GM19035 (cell line): Measurements from ENCODE around the gene GNPTAB.

Source experiments
- ATAC-seq: cut with Tn5 transposase; IDR thresholded peaks from one replicate; pipeline ENCODE4 v1.9.1; 2021; ENCODE audit not compliant: unreplicated experiment

GNPTAB gene

DNA sequence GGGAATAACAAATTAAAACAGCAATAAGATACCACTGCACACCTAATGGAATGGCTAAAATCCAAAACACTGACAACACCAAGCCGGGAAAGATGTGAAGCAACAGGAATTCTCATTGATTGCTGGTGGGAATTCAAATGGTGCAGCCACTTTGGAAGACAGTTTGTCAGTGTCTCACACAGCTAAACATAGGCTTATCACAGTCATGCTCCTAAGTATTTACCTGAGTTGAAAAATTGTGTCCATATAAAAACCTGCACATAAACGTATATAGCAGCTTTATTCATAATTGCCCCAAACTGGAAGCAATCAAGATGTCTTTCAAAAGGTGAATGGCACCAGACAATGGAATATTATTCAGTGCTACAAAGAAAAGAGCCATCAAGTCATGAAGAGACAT lies 21.6 kb downstream of the GNPTAB start:
- no peak for ATAC-seq

DNA sequence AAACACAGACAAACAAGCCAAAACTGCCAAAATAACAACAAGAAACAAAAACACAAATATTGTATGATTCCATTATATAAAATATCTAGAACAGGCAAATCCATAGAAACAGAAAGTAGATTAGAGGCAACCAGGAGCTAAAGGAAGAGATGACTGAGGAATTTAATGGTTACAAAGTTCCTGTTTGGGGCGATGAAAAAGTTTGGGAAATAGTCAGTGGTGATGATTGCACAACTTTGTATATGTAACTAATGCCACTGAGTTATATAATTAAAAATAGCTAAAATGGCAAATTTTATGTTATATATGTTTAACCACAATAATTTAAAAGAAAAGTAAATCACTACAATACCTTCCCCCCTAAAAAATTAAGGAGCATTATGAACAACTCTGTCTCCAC lies 24.5 kb downstream of the GNPTAB start:
- ATAC-seq = no peak

DNA sequence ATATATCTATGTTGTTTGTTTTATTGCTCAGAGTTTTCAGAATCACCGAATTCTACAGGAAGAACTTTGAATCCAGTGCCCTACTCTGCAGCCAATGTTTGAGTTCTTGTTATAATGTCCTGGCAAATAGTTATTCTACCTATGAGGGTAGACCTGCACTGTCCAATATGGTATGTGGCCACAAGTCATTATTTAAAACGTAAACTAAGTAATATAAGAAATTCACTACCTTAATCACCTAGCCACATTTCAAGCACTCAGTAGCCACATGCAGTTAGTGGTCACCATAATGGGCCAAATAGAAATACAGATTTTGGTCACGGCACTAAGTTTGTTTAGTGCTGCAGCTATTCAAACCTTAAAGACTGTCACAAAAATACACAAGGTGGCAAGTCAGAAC lies 26.4 kb downstream of the GNPTAB start:
- ATAC-seq = no peak

DNA sequence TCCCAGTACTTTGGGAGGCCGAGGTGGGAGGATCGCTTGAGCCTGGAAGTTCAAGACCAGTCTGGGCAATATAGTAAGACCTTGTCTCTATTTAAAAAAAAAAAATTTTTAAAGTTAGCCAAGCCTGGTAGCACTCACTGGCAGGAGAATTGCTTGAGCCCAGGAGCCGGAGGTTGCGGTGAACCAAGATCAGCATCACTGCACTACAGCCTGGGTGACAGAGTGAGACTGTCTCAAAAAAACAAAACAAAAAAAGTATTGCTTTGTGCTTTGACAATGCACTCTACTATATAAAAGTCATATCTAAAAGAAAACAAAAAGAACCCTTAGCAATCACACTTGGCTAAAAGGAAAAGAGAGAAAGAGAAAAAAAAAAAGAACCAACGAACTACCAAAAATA lies 26.8 kb downstream of the GNPTAB start:
- ATAC-seq = no peak

DNA sequence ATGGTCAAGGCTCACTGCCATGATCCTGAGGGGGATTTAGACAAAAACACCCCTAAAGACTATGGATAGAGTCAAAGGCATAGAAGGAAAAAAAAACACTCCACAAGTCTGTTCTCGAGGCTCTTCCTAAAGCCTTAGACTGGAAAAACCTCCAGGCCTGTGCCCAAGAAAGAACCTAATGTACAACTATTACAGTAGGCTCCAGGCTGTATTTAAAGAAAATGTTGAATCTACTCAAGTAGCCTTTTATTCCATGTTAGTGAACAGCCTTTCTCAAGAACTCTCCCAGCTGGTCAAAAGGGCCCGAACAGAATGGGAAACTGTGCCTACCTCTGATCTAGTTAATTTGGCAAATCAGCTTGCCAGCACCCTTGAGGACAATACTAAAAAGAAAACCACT lies 28.3 kb downstream of the GNPTAB start:
- no peak for ATAC-seq

DNA sequence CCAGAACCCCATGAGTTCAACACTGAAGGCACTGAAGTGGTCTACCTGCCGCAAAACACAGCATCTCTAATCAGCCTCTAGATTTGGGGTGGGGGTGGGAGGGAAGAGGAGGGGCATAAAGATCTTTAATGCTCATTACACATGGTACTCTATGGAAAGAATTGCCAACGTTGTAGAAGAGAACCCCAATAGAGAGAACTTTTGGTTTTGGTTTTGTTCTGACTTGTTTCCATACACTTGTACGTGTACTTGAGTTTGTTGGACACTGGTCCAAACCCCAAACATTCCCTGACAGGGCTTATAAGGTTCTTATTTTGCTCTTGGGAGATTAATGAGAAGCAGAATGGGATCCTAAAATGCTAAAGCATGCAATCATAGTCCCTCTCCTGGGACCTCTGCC lies 31.0 kb downstream of the GNPTAB start:
- ATAC-seq = no peak

DNA sequence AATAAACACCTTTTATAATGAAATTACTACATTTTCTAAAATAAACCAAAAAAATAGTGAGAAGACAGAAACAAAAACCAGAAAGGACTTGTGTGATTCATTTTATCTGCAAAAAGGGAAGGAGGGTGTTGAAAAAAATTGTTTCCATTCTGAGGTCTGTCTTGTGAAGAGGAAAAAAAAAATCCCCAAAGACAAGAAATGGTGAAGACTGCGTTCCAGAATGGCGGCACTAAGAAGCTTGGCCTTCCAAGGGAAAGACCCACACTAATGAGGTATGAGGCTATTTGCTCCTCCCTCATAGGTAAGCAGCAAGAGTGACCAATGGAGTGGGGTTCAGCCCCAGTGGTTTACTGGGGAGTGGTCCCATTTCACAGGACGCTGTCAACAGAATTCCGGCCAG lies 35.0 kb downstream of the GNPTAB start:
- no peak for ATAC-seq

DNA sequence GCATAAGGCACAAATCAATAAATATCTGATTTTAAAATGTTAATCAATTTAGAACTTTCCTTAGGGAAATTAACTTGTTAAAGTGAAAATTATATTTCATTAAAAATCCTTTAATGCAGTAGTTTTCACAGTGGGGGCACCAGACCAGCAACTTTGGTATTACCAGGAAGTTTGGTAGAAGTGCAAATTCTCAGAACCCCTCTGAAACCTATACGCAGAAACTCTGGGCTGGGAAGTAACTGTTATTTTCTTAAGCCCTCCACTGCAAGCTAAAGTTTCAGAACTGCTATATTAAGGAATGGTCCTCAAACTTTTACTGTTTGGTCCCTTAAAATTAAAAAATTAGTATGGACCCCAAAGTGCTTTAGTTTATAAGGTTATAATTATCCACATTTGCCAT lies 35.7 kb downstream of the GNPTAB start:
- ATAC-seq = no peak

DNA sequence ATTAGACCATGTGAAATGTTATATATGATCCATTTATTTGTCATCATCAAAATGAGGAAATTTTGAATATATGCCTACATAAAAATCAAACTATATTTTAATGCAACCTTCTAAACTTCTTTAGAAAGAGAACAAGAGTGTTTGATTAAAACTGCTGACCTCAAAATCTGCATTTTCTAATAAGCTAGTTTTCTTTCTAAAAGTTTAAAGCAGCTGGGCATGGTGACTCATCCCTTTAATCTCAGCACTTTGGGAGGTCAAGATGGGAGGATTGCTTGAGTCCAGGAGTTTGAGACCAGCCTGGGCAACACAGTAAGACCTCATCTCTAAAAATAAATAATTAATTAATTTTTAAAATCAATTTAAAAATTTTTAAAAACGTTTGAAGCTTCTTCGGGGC lies 36.2 kb downstream of the GNPTAB start:
- no peak for ATAC-seq

DNA sequence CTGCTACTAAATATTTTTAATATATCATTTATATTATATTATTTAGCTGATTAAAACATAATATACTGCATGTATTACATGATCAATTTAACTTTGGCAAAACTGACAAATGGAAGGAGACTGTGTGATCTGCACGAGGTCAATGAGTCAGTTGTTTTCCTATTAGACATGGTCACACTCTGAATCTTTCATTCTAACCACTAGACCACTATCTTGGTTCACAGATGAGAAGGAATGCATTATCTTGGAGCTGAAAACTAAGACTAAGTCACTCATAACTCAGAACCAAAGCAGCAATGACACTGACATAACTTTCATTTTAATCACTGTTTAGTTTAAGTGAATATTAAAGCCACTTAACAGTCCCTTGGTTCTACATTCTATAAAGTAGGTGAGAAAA lies 37.4 kb downstream of the GNPTAB start:
- peak; percentile 62 for ATAC-seq

DNA sequence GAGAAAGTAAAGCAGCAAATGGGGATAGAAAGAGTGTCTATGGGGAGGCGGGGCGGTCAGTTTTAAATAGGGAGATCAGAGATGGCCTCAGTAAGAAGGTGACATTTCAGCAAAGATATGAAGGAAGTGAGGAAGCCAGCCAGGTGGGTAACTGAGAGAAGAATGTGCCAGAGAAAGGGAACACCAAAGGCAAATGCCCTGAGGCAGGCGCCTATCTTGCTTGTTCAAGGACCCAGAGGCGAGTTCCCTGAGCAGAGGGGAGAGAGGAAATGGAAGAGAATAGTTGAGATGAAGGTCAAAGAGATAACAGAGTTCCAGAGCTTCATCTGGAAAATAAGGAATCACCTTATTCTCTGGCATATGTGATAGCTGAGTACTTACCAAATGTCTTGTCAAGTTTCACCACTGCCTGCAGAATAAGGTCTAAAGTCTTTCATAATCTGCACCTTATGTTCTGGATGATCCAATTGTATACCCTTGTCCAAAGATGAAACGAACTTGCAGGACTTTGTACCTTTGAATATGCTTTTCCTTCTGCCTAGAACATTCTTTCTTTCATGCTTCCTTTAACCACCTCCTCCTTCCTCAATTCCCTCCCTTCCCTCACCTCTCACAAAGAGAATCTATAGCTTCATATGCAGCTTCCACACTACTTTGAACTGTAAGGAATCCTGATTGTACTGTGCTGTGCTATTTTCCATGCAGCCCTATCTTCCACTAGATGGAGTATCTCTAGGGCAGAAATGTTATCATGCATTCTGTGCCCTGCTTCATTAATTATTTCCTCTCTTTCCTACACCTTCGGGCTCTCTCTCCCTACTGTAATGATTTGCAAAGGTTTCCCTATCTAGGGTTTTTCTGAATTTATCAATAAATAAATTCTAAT lies 38.5 kb downstream of the GNPTAB start:
- ATAC-seq = no peak

DNA sequence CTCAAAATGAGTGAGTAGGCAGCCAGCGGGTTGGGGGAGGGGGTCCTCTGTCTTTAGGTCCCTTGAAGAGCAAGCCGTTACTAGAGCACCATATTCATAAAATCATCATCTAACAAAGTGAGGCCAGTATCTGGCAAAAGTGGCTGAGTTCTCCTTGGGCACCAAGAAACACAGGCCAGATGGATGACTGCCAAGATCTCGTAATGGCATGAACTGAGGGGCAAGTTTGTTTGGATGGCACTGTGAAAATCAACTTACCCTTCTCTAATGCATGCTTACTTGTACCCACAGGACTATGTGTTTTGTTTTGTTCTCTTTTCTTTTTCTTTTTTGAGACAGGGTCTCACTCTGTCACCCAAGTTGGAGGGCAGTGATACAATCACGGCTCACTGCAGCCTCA lies 41.6 kb downstream of the GNPTAB start:
- no peak for ATAC-seq

DNA sequence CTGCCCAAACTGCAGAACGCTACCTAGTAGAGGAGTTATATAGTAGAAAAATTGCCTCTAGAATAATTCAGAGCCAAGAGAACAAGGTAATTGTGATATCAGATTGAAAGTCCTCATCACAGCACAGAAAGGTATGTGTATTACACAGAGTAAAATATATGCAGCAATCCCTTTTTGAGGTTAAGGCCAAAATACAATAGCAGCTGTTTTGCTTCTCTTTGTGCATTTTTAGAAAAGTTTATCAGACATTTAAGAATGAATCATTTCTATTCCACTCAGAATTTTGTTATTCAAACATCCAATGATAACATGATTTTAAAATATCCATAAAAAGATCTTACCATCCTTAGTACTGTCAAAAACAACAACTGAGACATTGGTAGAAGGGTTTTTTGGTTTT lies 45.1 kb downstream of the GNPTAB start:
- no peak for ATAC-seq

DNA sequence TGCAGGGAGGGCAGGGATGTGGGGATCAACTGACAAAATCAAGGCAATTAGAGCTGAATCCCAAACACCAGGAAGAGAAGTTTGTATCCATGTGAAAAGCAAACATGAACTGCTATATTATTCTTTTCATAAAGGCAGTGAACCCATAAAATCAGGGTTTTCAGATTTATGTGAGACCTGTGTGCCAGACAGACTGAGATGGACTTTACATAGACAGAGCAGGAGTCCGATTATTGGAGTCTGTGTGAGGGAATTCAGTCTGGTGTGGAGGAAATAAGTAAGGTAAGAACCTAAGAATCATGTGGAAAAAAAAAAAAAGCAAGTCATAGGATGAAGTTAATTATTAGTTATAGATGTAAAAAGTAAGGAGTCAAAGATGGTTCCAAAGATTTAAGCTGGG lies 46.4 kb downstream of the GNPTAB start:
- no peak for ATAC-seq

DNA sequence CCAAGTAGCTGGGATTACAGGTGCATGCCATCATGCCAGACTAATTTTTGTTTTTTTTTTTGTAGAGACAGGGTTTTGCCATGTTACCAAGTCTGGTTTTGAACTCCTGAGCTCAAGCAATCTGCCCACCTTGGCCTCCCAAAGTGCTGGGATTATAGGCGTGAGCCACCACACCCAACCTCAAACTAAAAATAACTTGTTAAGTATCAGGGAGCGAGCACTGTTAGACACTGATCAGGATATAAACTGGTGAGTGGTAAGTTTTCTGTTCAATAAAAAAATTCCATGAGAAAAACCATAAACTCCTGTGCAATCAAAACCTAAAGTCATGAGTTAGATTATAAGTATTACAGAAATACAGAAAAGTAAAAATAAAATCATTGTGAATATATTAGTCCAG lies 46.9 kb downstream of the GNPTAB start:
- no peak for ATAC-seq

DNA sequence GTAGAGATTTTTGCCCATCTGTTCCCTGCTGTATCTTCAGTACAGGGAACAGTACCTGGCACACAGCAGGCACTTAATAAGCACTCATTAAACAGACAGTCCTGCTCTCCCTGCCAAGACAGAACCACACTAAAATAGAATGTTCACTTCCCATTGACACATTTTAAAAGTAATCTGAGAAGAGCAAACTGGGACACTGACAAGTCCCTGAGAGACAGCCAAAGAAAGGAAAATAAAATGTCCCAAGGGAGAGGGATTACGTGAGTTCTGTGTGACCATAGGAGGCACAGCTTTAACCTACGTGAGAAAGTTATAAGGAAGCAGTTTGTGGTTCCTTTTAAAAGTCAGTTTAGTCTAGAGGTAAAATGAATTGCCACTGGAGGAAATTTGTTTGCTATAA lies 47.6 kb downstream of the GNPTAB start:
- ATAC-seq = no peak

DNA sequence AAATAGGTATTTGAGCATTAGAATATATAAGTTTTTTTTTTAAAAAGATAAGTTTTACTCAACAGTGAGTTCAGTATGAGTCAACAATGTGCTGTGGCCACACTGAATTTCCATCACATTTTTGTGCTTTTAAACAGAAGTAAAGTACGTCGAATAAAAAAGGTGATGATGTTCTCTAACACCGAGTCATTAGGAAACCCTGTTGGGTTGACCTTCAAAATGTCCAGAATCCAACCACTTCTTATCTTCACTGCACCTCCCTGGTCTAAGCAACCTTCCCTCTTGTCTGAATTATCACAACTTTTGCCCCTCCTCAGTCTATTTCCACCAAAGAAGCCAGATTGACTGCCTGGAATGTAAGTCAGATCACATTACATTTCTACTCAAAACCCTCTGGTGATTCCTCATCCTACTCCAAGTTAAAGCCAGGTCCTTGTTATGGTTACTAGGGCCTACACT lies 48.5 kb downstream of the GNPTAB start:
- no peak for ATAC-seq

DNA sequence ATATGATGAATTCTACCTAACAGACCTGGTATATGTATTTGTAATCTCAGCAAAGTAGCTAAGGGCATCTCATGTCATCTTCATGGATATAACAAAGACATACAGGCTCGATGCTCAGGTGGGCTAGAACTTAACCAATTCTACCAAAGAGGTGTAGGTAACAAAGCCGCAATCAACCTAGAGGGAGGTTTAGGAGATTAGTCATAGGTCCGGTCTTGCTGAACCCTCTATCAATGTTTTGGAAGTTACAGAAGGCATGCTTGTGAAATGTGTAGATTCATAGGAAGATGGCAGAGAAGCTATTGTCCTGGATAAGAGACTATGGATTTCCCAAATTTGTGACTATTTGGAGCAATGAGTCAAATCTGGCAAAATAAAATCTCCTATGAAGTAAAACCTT lies 48.9 kb downstream of the GNPTAB start:
- no peak for ATAC-seq

DNA sequence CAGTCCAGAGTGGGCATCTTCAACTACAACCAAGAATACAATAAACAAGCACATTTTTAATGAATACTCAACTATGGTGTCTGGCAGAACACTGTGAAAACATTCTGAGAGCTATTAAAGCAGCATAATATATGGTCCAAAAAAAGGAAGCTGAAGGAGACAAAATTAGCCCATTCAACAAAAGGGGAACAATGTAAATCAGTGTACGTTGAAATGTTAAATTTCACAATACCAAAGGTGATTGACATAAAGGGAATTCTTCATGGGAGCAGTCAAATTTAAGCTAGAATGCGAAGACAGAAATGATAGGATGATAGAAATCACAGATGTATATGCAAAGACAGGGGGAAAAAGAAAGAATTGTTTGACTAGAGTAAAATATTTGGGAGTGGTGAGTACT lies 50.2 kb downstream of the GNPTAB start:
- no peak for ATAC-seq

DNA sequence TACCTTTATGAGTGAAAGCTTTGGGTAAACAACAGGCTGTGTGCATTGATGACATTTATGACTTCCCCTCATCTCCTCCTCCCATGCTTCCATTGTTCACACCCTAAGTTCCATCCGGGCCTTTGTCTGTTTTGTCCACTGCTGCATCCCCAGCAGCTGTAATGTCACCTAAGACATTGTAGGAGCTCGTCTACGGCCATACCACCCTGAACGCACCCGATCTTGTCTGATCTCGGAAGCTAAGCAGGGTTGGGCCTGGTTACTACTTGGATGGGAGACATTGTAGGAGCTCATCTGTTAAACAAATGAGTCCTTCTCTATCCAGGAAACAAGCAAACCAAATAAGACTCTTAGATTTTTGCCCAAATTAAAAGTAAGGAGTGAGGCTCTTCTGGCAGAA lies 51.1 kb downstream of the GNPTAB start:
- ATAC-seq = no peak

DNA sequence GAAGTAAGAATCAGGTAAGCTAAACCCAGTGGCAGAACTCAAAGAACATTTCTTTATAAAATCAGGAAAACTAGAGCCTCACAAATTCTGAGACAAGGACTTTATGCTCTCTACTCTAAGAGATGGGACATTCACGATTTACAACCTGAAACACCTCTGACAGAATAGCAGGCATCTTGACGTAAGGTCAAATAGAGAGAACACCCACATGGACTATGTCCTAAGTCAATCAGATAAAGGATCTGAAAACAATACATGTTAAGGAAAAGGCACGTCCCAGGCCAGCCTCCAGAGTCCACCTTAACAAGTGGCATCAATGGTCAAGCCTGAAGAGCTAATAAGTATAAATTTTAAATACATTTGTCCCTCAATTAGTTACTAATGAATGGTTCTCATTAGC lies 51.6 kb downstream of the GNPTAB start:
- no peak for ATAC-seq

DNA sequence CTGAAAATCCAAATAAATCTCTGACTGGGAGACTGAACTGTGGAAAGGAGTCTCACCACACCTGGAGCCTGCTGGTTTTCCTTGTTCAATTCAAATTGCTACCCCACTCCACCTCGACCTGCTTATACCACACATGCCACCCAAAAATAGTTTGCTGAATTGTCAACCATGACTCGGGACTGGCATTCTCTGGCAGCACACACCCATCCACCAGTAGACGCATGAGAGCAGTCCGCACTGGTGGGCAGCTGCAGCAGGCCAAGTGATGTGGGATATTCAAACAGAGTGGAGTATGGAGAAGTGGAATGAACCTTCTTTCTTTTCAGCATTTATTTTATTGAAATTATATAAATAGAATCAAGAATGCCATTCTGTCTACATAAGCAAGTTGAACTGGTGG lies 52.8 kb downstream of the GNPTAB start:
- ATAC-seq = no peak

DNA sequence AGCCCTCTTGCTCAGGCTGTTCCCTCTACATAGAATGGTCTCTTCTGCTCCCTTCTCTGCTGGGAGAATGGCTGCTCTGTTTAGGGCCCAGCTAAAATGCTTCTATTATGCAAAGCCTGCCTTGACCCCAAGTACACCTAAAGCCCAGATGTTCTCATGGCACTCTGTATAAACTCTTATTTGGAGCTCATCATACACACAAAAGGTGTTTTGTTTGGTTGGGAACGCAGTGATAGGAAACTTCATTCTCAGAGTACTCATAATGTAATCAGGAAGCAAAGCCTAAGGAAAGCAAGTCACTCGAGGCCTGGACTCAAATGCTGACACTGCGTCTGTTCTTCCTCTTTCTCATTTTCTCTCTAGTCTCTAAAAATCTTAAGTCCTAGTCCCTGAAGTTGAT lies 53.3 kb downstream of the GNPTAB start:
- ATAC-seq = no peak
